Measurements from ENCODE around the gene RILPL2. TPM values are rescaled to one million over a fixed set of nuclear protein-coding genes. Genes with fewer than 3 reads are reported as not detected.
"Not testable (repeated sequence)": the region's sequence is repeated elsewhere in the genome, so short reads cannot be mapped to it uniquely, and the experiment has no call there.

Gene RILPL2
- total and polyA plus RNA-seq, 3 experiments from 2014 or later: 8.4 to 27.6 (median 26.9) TPM

GRCh38 chr12:123390498-123391426 is 45.7 kb downstream of the RILPL2 start:
- Histone ChIP-seq H3K27ac (ENCODE audit: low read depth, low read length) (peak overlapping the region; percentile 16), H3K4me3 (ENCODE audit: low read length) (peak overlapping the region; percentile 32), H3K9me3 (ENCODE audit: low read length) (no peaks in the 10 kb centered on the region), H3K27me3 (ENCODE audit: insufficient read depth, low read length, poor library complexity, severe bottlenecking) (no peaks in the 10 kb centered on the region), H3K36me3 (ENCODE audit: insufficient read depth, low read length) (peaks cover 15% of the 10 kb centered on the region), H3K4me1 (ENCODE audit: insufficient read depth, low read length) (peaks cover 19% of the 10 kb centered on the region)
- ChIA-PET CTCF (interaction anchor here (1.1 to 1.5 kb wide), 3 partner anchors 10 to 25 kb away, joined by 3 to 5 read pairs (median 5); partner anchors contain the start of gene SBNO1), POLR2A (interaction anchor here (1.1 kb wide), 1 partner anchor 27 kb away, joined by 3 read pairs; no protein-coding TSS in a partner anchor)
- H3K36me3 Mint-ChIP-seq: peaks cover 0 to 48% (median 2%) of the 10 kb centered on the region in 3 donors
- peak overlapping the region; percentile 64 to 94 (median 86) for H3K27ac Mint-ChIP-seq
- peaks cover 45 to 53% (median 50%) of the 10 kb centered on the region in 3 donors for H3K4me1 Mint-ChIP-seq
- H3K9me3 Mint-ChIP-seq: no peaks in the 10 kb centered on the region
- peak overlapping the region; percentile 78 to 95 (median 90) for H3K4me3 Mint-ChIP-seq
- H3K27me3 Mint-ChIP-seq: no peaks in the 10 kb centered on the region
- no peak for DNase-seq

GRCh38 chr12:123389560-123390351 is 46.7 kb downstream of the RILPL2 start:
- Histone ChIP-seq H3K27ac (ENCODE audit: low read depth, low read length) (peak overlapping the region; percentile 54), H3K9me3 (ENCODE audit: low read length) (no peaks in the 10 kb centered on the region), H3K36me3 (ENCODE audit: insufficient read depth, low read length) (peaks cover 15% of the 10 kb centered on the region), H3K27me3 (ENCODE audit: insufficient read depth, low read length, poor library complexity, severe bottlenecking) (no peaks in the 10 kb centered on the region), H3K4me1 (ENCODE audit: insufficient read depth, low read length) (peaks cover 23% of the 10 kb centered on the region), H3K4me3 (ENCODE audit: low read length) (peak overlapping the region; percentile 32)
- no peaks in the 10 kb centered on the region for H3K27me3 Mint-ChIP-seq
- ChIA-PET POLR2A (interaction anchor here (1.1 kb wide), 1 partner anchor 26 kb away, joined by 3 read pairs; no protein-coding TSS in a partner anchor), CTCF (interaction anchor here (1.5 kb wide), 1 partner anchor 9 kb away, joined by 5 read pairs; no protein-coding TSS in a partner anchor)
- peak in 4 of 5 donors; percentile 8 to 56 (median 20) for DNase-seq
- peak overlapping the region; percentile 66 to 94 (median 86) for H3K27ac Mint-ChIP-seq
- peaks cover 0 to 40% (median 2%) of the 10 kb centered on the region in 3 donors for H3K36me3 Mint-ChIP-seq
- no peaks in the 10 kb centered on the region for H3K9me3 Mint-ChIP-seq
- H3K4me3 Mint-ChIP-seq: peak overlapping the region; percentile 78 to 95 (median 90)
- H3K4me1 Mint-ChIP-seq: peaks cover 39 to 48% (median 45%) of the 10 kb centered on the region in 3 donors

GRCh38 chr12:123388951-123389559 is 47.4 kb downstream of the RILPL2 start:
- H3K36me3 Mint-ChIP-seq: peaks cover 0 to 35% (median 2%) of the 10 kb centered on the region in 3 donors
- H3K4me3 Mint-ChIP-seq: peak overlapping the region in 1 of 7 donors; percentile 94
- ChIA-PET POLR2A (interaction anchor here (1.6 kb wide), 1 partner anchor 24 kb away, joined by 7 read pairs; the partner anchor contains the start of gene SBNO1), CTCF (interaction anchor here (8.4 kb wide), 1 partner anchor 24 kb away, joined by 66 read pairs; the partner anchor contains the start of gene SBNO1)
- H3K27ac Mint-ChIP-seq: no peak overlapping the region
- peak in 1 of 5 donors; percentile 5 for DNase-seq
- H3K27me3 ChIP-seq (ENCODE audit: insufficient read depth, low read length, poor library complexity, severe bottlenecking): no peaks in the 10 kb centered on the region
- peaks cover 39 to 51% (median 42%) of the 10 kb centered on the region in 3 donors for H3K4me1 Mint-ChIP-seq
- no peaks in the 10 kb centered on the region for H3K27me3 Mint-ChIP-seq
- H3K9me3 Mint-ChIP-seq: no peaks in the 10 kb centered on the region
- no peak overlapping the region for H3K27ac ChIP-seq (ENCODE audit: low read depth, low read length)
- H3K4me1 ChIP-seq (ENCODE audit: insufficient read depth, low read length): peaks cover 27% of the 10 kb centered on the region
- H3K9me3 ChIP-seq (ENCODE audit: low read length): no peaks in the 10 kb centered on the region
- no peak overlapping the region for H3K4me3 ChIP-seq (ENCODE audit: low read length)
- peaks cover 15% of the 10 kb centered on the region for H3K36me3 ChIP-seq (ENCODE audit: insufficient read depth, low read length)

- Histone ChIP-seq H3K27me3 (ENCODE audit: insufficient read depth, low read length, poor library complexity, severe bottlenecking) (no peaks in the 10 kb centered on the region), H3K4me3 (ENCODE audit: low read length) (peak overlapping the region; percentile 83), H3K4me1 (ENCODE audit: insufficient read depth, low read length) (peaks cover 27% of the 10 kb centered on the region), H3K9me3 (ENCODE audit: low read length) (no peaks in the 10 kb centered on the region), H3K36me3 (ENCODE audit: insufficient read depth, low read length) (peaks cover 15% of the 10 kb centered on the region), H3K27ac (ENCODE audit: low read depth, low read length) (peak overlapping the region; percentile 65)
- H3K27ac Mint-ChIP-seq: peak overlapping the region; percentile 70 to 98 (median 92)
- no peaks in the 10 kb centered on the region for H3K9me3 Mint-ChIP-seq
- CTCF ChIA-PET: interaction anchor here (0.8 to 8.4 kb wide), 4 partner anchors 23 to 195 kb away, joined by 3 to 66 read pairs (median 3); partner anchors contain the start of gene SBNO1
- H3K4me3 Mint-ChIP-seq: peak overlapping the region; percentile 86 to 96 (median 90)
- POLR2A ChIA-PET: interaction anchor here (1.6 kb wide), 1 partner anchor 23 kb away, joined by 7 read pairs; the partner anchor contains the start of gene SBNO1
- H3K36me3 Mint-ChIP-seq: peaks cover 0 to 34% (median 2%) of the 10 kb centered on the region in 3 donors
- H3K27me3 Mint-ChIP-seq: no peaks in the 10 kb centered on the region
- H3K4me1 Mint-ChIP-seq: peaks cover 42 to 56% (median 47%) of the 10 kb centered on the region in 3 donors
- DNase-seq: peak; percentile 67 to 83 (median 76)
Measured at GRCh38 chr12:123388177-123388950, 48.1 kb downstream of the RILPL2 start.

- Histone ChIP-seq H3K9me3 (ENCODE audit: low read length) (no peaks in the 10 kb centered on the region), H3K36me3 (ENCODE audit: insufficient read depth, low read length) (peaks cover 15% of the 10 kb centered on the region), H3K4me3 (ENCODE audit: low read length) (peak overlapping the region; percentile 83), H3K27ac (ENCODE audit: low read depth, low read length) (peak overlapping the region; percentile 65), H3K27me3 (ENCODE audit: insufficient read depth, low read length, poor library complexity, severe bottlenecking) (no peaks in the 10 kb centered on the region), H3K4me1 (ENCODE audit: insufficient read depth, low read length) (peaks cover 27% of the 10 kb centered on the region)
- H3K9me3 Mint-ChIP-seq: no peaks in the 10 kb centered on the region
- H3K4me1 Mint-ChIP-seq: peaks cover 39 to 52% (median 45%) of the 10 kb centered on the region in 3 donors
- peak overlapping the region; percentile 70 to 98 (median 92) for H3K27ac Mint-ChIP-seq
- DNase-seq: no peak
- H3K36me3 Mint-ChIP-seq: peaks cover 0 to 29% (median 2%) of the 10 kb centered on the region in 3 donors
- CTCF ChIA-PET: interaction anchor here (0.8 to 8.4 kb wide), 4 partner anchors 22 to 196 kb away, joined by 3 to 66 read pairs (median 3); partner anchors contain the start of gene SBNO1
- POLR2A ChIA-PET: interaction anchor here (0.5 to 1.6 kb wide), 2 partner anchors 22 to 64 kb away, joined by 3 to 7 read pairs; partner anchors contain the start of gene SBNO1
- H3K27me3 Mint-ChIP-seq: no peaks in the 10 kb centered on the region
- H3K4me3 Mint-ChIP-seq: peak overlapping the region; percentile 86 to 96 (median 90)
Measured at GRCh38 chr12:123387508-123388176, 48.8 kb downstream of the RILPL2 start.

- H3K36me3 ChIP-seq (ENCODE audit: insufficient read depth, low read length); DNase-seq; H3K4me3 ChIP-seq (ENCODE audit: low read length); H3K36me3 Mint-ChIP-seq; H3K27me3 ChIP-seq (ENCODE audit: insufficient read depth, low read length, poor library complexity, severe bottlenecking); H3K9me3 ChIP-seq (ENCODE audit: low read length); H3K9me3 Mint-ChIP-seq; H3K27me3 Mint-ChIP-seq: not testable (repeated sequence)
- peaks cover 25% of the 10 kb centered on the region for H3K4me1 ChIP-seq (ENCODE audit: insufficient read depth, low read length)
- ChIA-PET CTCF (interaction anchor here (8.4 kb wide), 1 partner anchor 20 kb away, joined by 66 read pairs; the partner anchor contains the start of gene SBNO1), POLR2A (interaction anchor here (0.7 kb wide), 2 partner anchors 71 to 74 kb away, joined by 4 to 8 read pairs; no protein-coding TSS in a partner anchor)
- Mint-ChIP-seq H3K4me1 (peaks cover 26 to 36% (median 28%) of the 10 kb centered on the region in 3 donors), H3K27ac (peak overlapping the region in 1 of 8 donors; percentile 12), H3K4me3 (peak overlapping the region in 4 of 7 donors; percentile 5 to 48 (median 26))
- peak overlapping the region; percentile 6 for H3K27ac ChIP-seq (ENCODE audit: low read depth, low read length)
Measured at GRCh38 chr12:123385536-123385935, 50.9 kb downstream of the RILPL2 start.

All from CD8-positive, alpha-beta memory T cell (primary cell).